Endothelial cell of umbilical vein (primary cell): ENCODE data around the gene NAMPT. TPM values are rescaled to one million over a fixed set of nuclear protein-coding genes. Genes with fewer than 3 reads are reported as not detected.
A peak's percentile ranks its signal among the peaks of the same experiment; 100 is the strongest.

Source experiments
- BruUV-seq: library from RNA; stranded (reverse); fragments of 400-500 nt; replicated peaks from 2 replicates; lab custom pipeline; 2021; lab: Mats Ljungman, UMichigan
- CTCF ChIA-PET: fragments of 300-600, 350-600 bp; sonication (Branson Sonifier 250); formaldehyde crosslinking; loops from one replicate; lab custom pipeline; 2021; ENCODE audit warnings: antibody characterized with exemption, inconsistent platforms; lab: Charles Lee
- POLR2A ChIA-PET: fragments of 300-600, 350-600 bp; sonication (Branson Sonifier 250); formaldehyde crosslinking; loops from one replicate; lab custom pipeline; 2021; ENCODE audit warnings: antibody characterized with exemption, inconsistent platforms; lab: Charles Lee
- DNase-seq: peaks from one replicate; pipeline ENCODE4 v3.0.0-alpha.2; 2011; ENCODE audit warnings: low read depth, low spot score
- FAIRE-seq: peaks from 2 replicates; lab custom pipeline; 2011; peaks lifted over from hg19 to GRCh38; lab: Jason Lieb, UNC
- H2AFZ ChIP-seq: 2 replicates; pipeline ENCODE4 v1.6.0; 2012; ENCODE audit warnings: low read depth, low read length, control low read depth, inconsistent platforms
- H3K27ac ChIP-seq: 2 replicates; pipeline ENCODE4 v1.5.1; 2011; ENCODE audit warnings: low read depth, mild to moderate bottlenecking, control low read depth, low read length, moderate library complexity; ENCODE audit not compliant: insufficient read depth
- H3K27me3 ChIP-seq, 2 experiments: 2 replicates each; pipeline versions ENCODE4 v1.6.0 to v1.6.1; 2011; ENCODE audit warnings: low read length in 2 of 2, mixed read lengths in 1 of 2; ENCODE audit not compliant: control insufficient read depth in 2 of 2, insufficient read depth in 2 of 2
- H3K36me3 ChIP-seq, 2 experiments: 2 replicates in 1 of 2; 3 replicates in 1 of 2; pipeline ENCODE4 v1.5.1; 2011; ENCODE audit warnings: low read length in 2 of 2, mild to moderate bottlenecking in 1 of 2, moderate library complexity in 1 of 2; ENCODE audit not compliant: control insufficient read depth in 2 of 2, insufficient read depth in 2 of 2; ENCODE audit errors: extremely low read depth in 1 of 2
- H3K4me1 ChIP-seq: 3 replicates; pipeline ENCODE4 v1.5.1; 2011; ENCODE audit warnings: mild to moderate bottlenecking, low read length; ENCODE audit not compliant: control insufficient read depth, insufficient read depth; ENCODE audit errors: extremely low read depth
- H3K4me2 ChIP-seq: 2 replicates; pipeline ENCODE4 v1.6.1; 2011; ENCODE audit warnings: low read length, control low read depth, mixed read lengths; ENCODE audit not compliant: insufficient read depth
- H3K4me3 ChIP-seq, 3 experiments: fragments of 200-600 bp in 1 of 3; sonication (generic), shearing (Covaris generic) in 1 of 3; replicated peaks in 1 of 3; 2 replicates each; pipeline ENCODE4 v1.5.1; 2011 to 2016; ENCODE audit warnings: control low read depth in 3 of 3, low read length in 3 of 3, mild to moderate bottlenecking in 2 of 3, inconsistent platforms in 1 of 3, low read depth in 1 of 3, moderate library complexity in 1 of 3; ENCODE audit not compliant: insufficient read depth in 1 of 3
- H3K79me2 ChIP-seq: 2 replicates; pipeline ENCODE4 v1.6.0; 2012; ENCODE audit warnings: low read length, inconsistent platforms; ENCODE audit not compliant: control insufficient read depth, insufficient read depth
- H3K9ac ChIP-seq: replicated peaks from 2 replicates; pipeline ENCODE3; 2011; ENCODE audit warnings: low read length, control low read depth; ENCODE audit not compliant: insufficient read depth; ENCODE audit errors: extremely low read depth
- H3K9me1 ChIP-seq: replicated peaks from 3 replicates; pipeline ENCODE4 v1.6.0; 2011; ENCODE audit warnings: mild to moderate bottlenecking, low read length; ENCODE audit not compliant: control insufficient read depth, insufficient read depth; ENCODE audit errors: extremely low read depth
- H3K9me3 ChIP-seq: replicated peaks from 2 replicates; pipeline ENCODE4 v1.5.1; 2012; ENCODE audit warnings: low read length, inconsistent platforms; ENCODE audit not compliant: control insufficient read depth, insufficient read depth
- H4K20me1 ChIP-seq: replicated peaks from 2 replicates; pipeline ENCODE3; 2011; ENCODE audit warnings: mild to moderate bottlenecking, low read length; ENCODE audit not compliant: control insufficient read depth, insufficient read depth; ENCODE audit errors: extremely low read depth
- EZH2 ChIP-seq: IDR thresholded peaks from 2 replicates; pipeline ENCODE4 v1.6.1; 2012; ENCODE audit warnings: borderline replicate concordance, low read depth, mild to moderate bottlenecking, moderate library complexity, low read length, inconsistent platforms; ENCODE audit not compliant: severe bottlenecking
- FOS ChIP-seq: IDR thresholded peaks from 2 replicates; pipeline ENCODE4 v1.6.1; 2011; ENCODE audit warnings: mild to moderate bottlenecking, low read length, moderate library complexity, borderline replicate concordance; ENCODE audit not compliant: insufficient read depth
- GATA2 ChIP-seq: IDR thresholded peaks from 2 replicates; pipeline ENCODE4 v1.7.0; 2011; ENCODE audit warnings: low read depth, mild to moderate bottlenecking, moderate library complexity, mixed read lengths, low read length; ENCODE audit not compliant: insufficient read length, insufficient read depth
- dilution Hi-C: fragments of 300-500 bp; cut with MboI; formaldehyde crosslinking; loops from one replicate; pipeline ENCODE4 v1.15.0; 2019; ENCODE audit warnings: low sequenced_read_pairs; ENCODE audit not compliant: extremely low pct_ligation_motif_present
- intact Hi-C: fragments of 100-400 bp; cut with micrococcal nuclease; formaldehyde crosslinking; loops from one replicate; pipeline ENCODE4 v1.10.0; 2022
- polyA plus RNA-seq, 4 experiments: library from polyadenylated mRNA; depleted of rRNA in 3 of 4; stranded (reverse) in 3 of 4; unstranded in 1 of 4; fragments of >200 nt; gene quantifications; 2 replicates each; pipeline versions ENCODE4 v1.2.1 to v1.2.3, GENCODE V29; 2011 to 2012; ENCODE audit warnings: missing spikeins in 1 of 4
- total RNA-seq: library from RNA; stranded (reverse); gene quantifications from 2 replicates; pipeline ENCODE4 v1.2.3, GENCODE V29; 2021
- TF ChIP-seq, protein P1 (sequence below): IDR thresholded peaks from 2 replicates; pipeline ENCODE4 v1.6.1; 2011; ENCODE audit not compliant: insufficient read depth, insufficient read length

Gene NAMPT
- total and polyA plus RNA-seq, 2 donors (not counting 3 experiments of a cell fraction or from before 2014, with no cell fraction given), result 17.5 to 133 TPM

DNA sequence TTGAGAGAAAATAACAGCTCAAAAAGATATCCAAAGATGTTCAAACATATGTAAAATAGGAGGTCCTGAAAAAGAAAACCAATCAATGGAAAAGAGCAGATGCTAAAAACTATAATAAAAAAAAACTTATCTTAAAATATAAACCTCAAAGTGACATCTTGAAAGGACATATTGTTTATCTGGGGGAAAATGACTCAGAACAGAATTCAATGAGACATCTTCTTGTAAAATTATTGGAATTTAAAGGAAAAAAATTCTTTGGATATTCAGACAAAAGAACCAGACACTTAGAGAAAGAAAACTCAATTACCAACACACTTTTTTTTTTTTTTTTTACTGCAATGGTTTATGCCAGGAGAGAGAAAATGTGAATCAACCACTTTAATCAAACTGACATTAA lies 58.9 kb downstream of the NAMPT start:
- Histone ChIP-seq H2AFZ (no peak overlapping the region), H3K4me3 (no peak overlapping the region), H3K9me1 (no peaks in the 10 kb centered on the region), H4K20me1 (no peaks in the 10 kb centered on the region), H3K9ac (no peak overlapping the region), H3K36me3 (no peaks in the 10 kb centered on the region), H3K27me3 (no peaks in the 10 kb centered on the region), H3K27ac (no peak overlapping the region), H3K9me3 (no peaks in the 10 kb centered on the region), H3K4me2 (no peak overlapping the region), H3K79me2 (no peaks in the 10 kb centered on the region), H3K4me1 (peaks cover 4% of the 10 kb centered on the region)
- TF ChIP-seq FOS (peak; percentile 43), EZH2 (no peak), GATA2 (no peak)
- FAIRE-seq (no peak), DNase-seq (no peak)
- no TSS peak for BruUV-seq
- ChIA-PET POLR2A (no interaction called here), CTCF (interaction anchor here (1.0 to 2.8 kb wide), 3 partner anchors 26 to 236 kb away, joined by 3 to 8 read pairs (median 4); no protein-coding TSS in a partner anchor)
- intact Hi-C loops (loop anchor here (2.0 kb wide), 1 partner anchor 59 kb away; the partner anchor contains the start of gene NAMPT), dilution Hi-C loops (no loop called here)

- intact Hi-C loops, result loop anchor here (2.0 kb wide), 1 partner anchor 60 kb away; the partner anchor contains the start of gene NAMPT
These were observed 60.0 kb downstream of the NAMPT start for GRCh38 chr7:106224797-106225196.

More at GRCh38 chr7:106224797-106225196, 60.0 kb downstream of the NAMPT start:
- no peak overlapping the region for H3K9ac ChIP-seq
- DNase-seq (no peak), FAIRE-seq (no peak)
- TF ChIP-seq, protein P1, sequence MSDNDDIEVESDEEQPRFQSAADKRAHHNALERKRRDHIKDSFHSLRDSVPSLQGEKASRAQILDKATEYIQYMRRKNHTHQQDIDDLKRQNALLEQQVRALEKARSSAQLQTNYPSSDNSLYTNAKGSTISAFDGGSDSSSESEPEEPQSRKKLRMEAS, result no peak
- no peaks in the 10 kb centered on the region for H3K27me3 ChIP-seq
- dilution Hi-C loops, result no loop called here
- no peaks in the 10 kb centered on the region for H3K9me1 ChIP-seq
- no TSS peak for BruUV-seq
- H3K4me1 ChIP-seq, result peaks cover 5% of the 10 kb centered on the region
- H3K4me2 ChIP-seq, result no peak overlapping the region
- no peaks in the 10 kb centered on the region for H4K20me1 ChIP-seq
- POLR2A ChIA-PET, result interaction anchor here (0.6 kb wide), 1 partner anchor 38 kb away, joined by 4 read pairs; no protein-coding TSS in a partner anchor
- CTCF ChIA-PET, result interaction anchor here (0.7 to 2.8 kb wide), 4 partner anchors 13 to 238 kb away, joined by 3 to 8 read pairs (median 4); no protein-coding TSS in a partner anchor
- H3K27ac ChIP-seq, result no peak overlapping the region
- H3K79me2 ChIP-seq, result no peaks in the 10 kb centered on the region
- no peak overlapping the region for H3K4me3 ChIP-seq
- H3K9me3 ChIP-seq, result no peaks in the 10 kb centered on the region
- no peaks in the 10 kb centered on the region for H3K36me3 ChIP-seq
- H2AFZ ChIP-seq, result no peak overlapping the region
